ENCODE measurements around the gene RHEX.
"Not testable (repeated sequence)": the region's sequence is repeated elsewhere in the genome, so short reads cannot be mapped to it uniquely, and the experiment has no call there.

RHEX gene

GRCh38 chr1:206052919-206053610 lies at the start of gene RHEX:
TSS of gene RHEX (plus strand) at chr1:206053173. CDS start at chr1:206097829, 44,656 bp downstream.
- H3K4me1 ChIP-seq (ENCODE audit: insufficient read depth, low read length); H3K9me3 ChIP-seq (ENCODE audit: control insufficient read depth, insufficient read depth, low read length); H3K9ac ChIP-seq (ENCODE audit: low read depth, low read length); H3K36me3 ChIP-seq (ENCODE audit: insufficient read depth, low read length): not testable (repeated sequence)

GRCh38 chr1:206003854-206004800 lies 48.8 kb upstream of the RHEX start:
- Histone ChIP-seq H3K4me1 (ENCODE audit: insufficient read depth, low read length) (peaks cover 15% of the 10 kb centered on the region), H3K9ac (ENCODE audit: low read depth, low read length) (no peak overlapping the region), H3K9me3 (ENCODE audit: control insufficient read depth, insufficient read depth, low read length) (no peaks in the 10 kb centered on the region), H3K36me3 (ENCODE audit: insufficient read depth, low read length) (no peaks in the 10 kb centered on the region)

GRCh38 chr1:206004826-206005225 lies 48.1 kb upstream of the RHEX start:
- Histone ChIP-seq H3K9ac (ENCODE audit: low read depth, low read length) (no peak overlapping the region), H3K4me1 (ENCODE audit: insufficient read depth, low read length) (peaks cover 15% of the 10 kb centered on the region), H3K36me3 (ENCODE audit: insufficient read depth, low read length) (no peaks in the 10 kb centered on the region), H3K9me3 (ENCODE audit: control insufficient read depth, insufficient read depth, low read length) (no peaks in the 10 kb centered on the region)

GRCh38 chr1:206005234-206005633 lies 47.7 kb upstream of the RHEX start:
- no peaks in the 10 kb centered on the region for H3K36me3 ChIP-seq (ENCODE audit: insufficient read depth, low read length)
- peaks cover 15% of the 10 kb centered on the region for H3K4me1 ChIP-seq (ENCODE audit: insufficient read depth, low read length)
- no peaks in the 10 kb centered on the region for H3K9me3 ChIP-seq (ENCODE audit: control insufficient read depth, insufficient read depth, low read length)
- H3K9ac ChIP-seq (ENCODE audit: low read depth, low read length), result no peak overlapping the region

- Histone ChIP-seq H3K36me3 (ENCODE audit: insufficient read depth, low read length) (no peaks in the 10 kb centered on the region), H3K4me1 (ENCODE audit: insufficient read depth, low read length) (peaks cover 15% of the 10 kb centered on the region), H3K9ac (ENCODE audit: low read depth, low read length) (no peak overlapping the region), H3K9me3 (ENCODE audit: control insufficient read depth, insufficient read depth, low read length) (no peaks in the 10 kb centered on the region)
These were observed 47.2 kb upstream of the RHEX start for GRCh38 chr1:206005778-206006180.

- Histone ChIP-seq H3K9me3 (ENCODE audit: control insufficient read depth, insufficient read depth, low read length) (no peaks in the 10 kb centered on the region), H3K36me3 (ENCODE audit: insufficient read depth, low read length) (no peaks in the 10 kb centered on the region), H3K9ac (ENCODE audit: low read depth, low read length) (no peak overlapping the region), H3K4me1 (ENCODE audit: insufficient read depth, low read length) (peaks cover 13% of the 10 kb centered on the region)
These were observed 46.0 kb upstream of the RHEX start for GRCh38 chr1:206006946-206007345.

- H3K36me3 ChIP-seq (ENCODE audit: insufficient read depth, low read length), result no peaks in the 10 kb centered on the region
- H3K4me1 ChIP-seq (ENCODE audit: insufficient read depth, low read length), result peaks cover 8% of the 10 kb centered on the region
- H3K9me3 ChIP-seq (ENCODE audit: control insufficient read depth, insufficient read depth, low read length), result no peaks in the 10 kb centered on the region
- no peak overlapping the region for H3K9ac ChIP-seq (ENCODE audit: low read depth, low read length)
These were observed 42.9 kb upstream of the RHEX start for GRCh38 chr1:206010060-206010459.

GRCh38 chr1:206011057-206011456 lies 41.9 kb upstream of the RHEX start:
- Histone ChIP-seq H3K36me3 (ENCODE audit: insufficient read depth, low read length) (no peaks in the 10 kb centered on the region), H3K4me1 (ENCODE audit: insufficient read depth, low read length) (peaks cover 8% of the 10 kb centered on the region), H3K9ac (ENCODE audit: low read depth, low read length) (no peak overlapping the region), H3K9me3 (ENCODE audit: control insufficient read depth, insufficient read depth, low read length) (no peaks in the 10 kb centered on the region)

GRCh38 chr1:206012086-206012859 lies 40.7 kb upstream of the RHEX start:
- peaks cover 8% of the 10 kb centered on the region for H3K4me1 ChIP-seq (ENCODE audit: insufficient read depth, low read length)
- H3K9me3 ChIP-seq (ENCODE audit: control insufficient read depth, insufficient read depth, low read length), result no peaks in the 10 kb centered on the region
- H3K9ac ChIP-seq (ENCODE audit: low read depth, low read length), result no peak overlapping the region
- no peaks in the 10 kb centered on the region for H3K36me3 ChIP-seq (ENCODE audit: insufficient read depth, low read length)

- Histone ChIP-seq H3K36me3 (ENCODE audit: insufficient read depth, low read length) (no peaks in the 10 kb centered on the region), H3K4me1 (ENCODE audit: insufficient read depth, low read length) (peaks cover 8% of the 10 kb centered on the region), H3K9ac (ENCODE audit: low read depth, low read length) (no peak overlapping the region)
These were observed 39.8 kb upstream of the RHEX start for GRCh38 chr1:206013026-206013795.

GRCh38 chr1:206014601-206015000 lies 38.4 kb upstream of the RHEX start:
- no peaks in the 10 kb centered on the region for H3K9me3 ChIP-seq (ENCODE audit: control insufficient read depth, insufficient read depth, low read length)
- no peaks in the 10 kb centered on the region for H3K36me3 ChIP-seq (ENCODE audit: insufficient read depth, low read length)
- H3K9ac ChIP-seq (ENCODE audit: low read depth, low read length), result no peak overlapping the region
- H3K4me1 ChIP-seq (ENCODE audit: insufficient read depth, low read length), result peaks cover 8% of the 10 kb centered on the region

More at GRCh38 chr1:206013026-206013795, 39.8 kb upstream of the RHEX start:
- H3K9me3 ChIP-seq (ENCODE audit: control insufficient read depth, insufficient read depth, low read length), result no peaks in the 10 kb centered on the region

- no peaks in the 10 kb centered on the region for H3K36me3 ChIP-seq (ENCODE audit: insufficient read depth, low read length)
- H3K4me1 ChIP-seq (ENCODE audit: insufficient read depth, low read length), result peaks cover 8% of the 10 kb centered on the region
- no peaks in the 10 kb centered on the region for H3K9me3 ChIP-seq (ENCODE audit: control insufficient read depth, insufficient read depth, low read length)
- H3K9ac ChIP-seq (ENCODE audit: low read depth, low read length), result no peak overlapping the region
These were observed 37.9 kb upstream of the RHEX start for GRCh38 chr1:206015071-206015470.

- no peaks in the 10 kb centered on the region for H3K9me3 ChIP-seq (ENCODE audit: control insufficient read depth, insufficient read depth, low read length)
- H3K4me1 ChIP-seq (ENCODE audit: insufficient read depth, low read length), result no peaks in the 10 kb centered on the region
- H3K9ac ChIP-seq (ENCODE audit: low read depth, low read length), result no peak overlapping the region
- H3K36me3 ChIP-seq (ENCODE audit: insufficient read depth, low read length), result no peaks in the 10 kb centered on the region
These were observed 32.5 kb upstream of the RHEX start for GRCh38 chr1:206020393-206021007.

All from ES-I3 (cell line).